ENCODE measurements around the gene MTTP. TPM values are rescaled to one million over a fixed set of nuclear protein-coding genes. Genes with fewer than 3 reads are reported as not detected.

MTTP gene
- total RNA-seq, 4 donors from 2014 or later, result 0.50 to 0.67 TPM; not detected in 2

DNA sequence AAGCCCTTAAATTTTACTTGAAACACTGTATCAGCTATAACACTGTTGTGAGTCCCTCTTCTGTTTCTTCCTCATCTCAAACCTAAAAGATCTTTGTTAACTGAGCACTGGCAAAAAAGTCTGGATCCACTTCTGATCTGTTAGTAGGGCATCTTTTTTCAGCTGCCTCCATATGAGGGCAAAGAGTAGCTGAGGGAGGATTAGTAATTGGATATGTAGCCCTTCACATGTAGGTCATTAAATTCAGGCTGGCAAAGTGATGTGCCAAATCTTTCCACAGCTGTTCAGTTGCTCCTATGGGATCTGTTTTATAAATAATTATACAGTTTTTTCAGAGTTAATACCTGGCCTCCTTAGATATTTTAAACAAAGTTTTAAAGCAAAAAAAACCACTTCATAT lies 9.7 kb upstream of the MTTP start:
- Histone ChIP-seq H3K4me1 (peaks cover 3 to 5% of the 10 kb centered on the region in 2 donors), H3K9me3 (no peaks in the 10 kb centered on the region), H3K4me3 (replicated peaks in 1 of 3) (no peak overlapping the region), H3K36me3 (no peaks in the 10 kb centered on the region), H3K27ac (no peak overlapping the region), H3K27me3 (no peaks in the 10 kb centered on the region)
- TF ChIP-seq, protein P1, sequence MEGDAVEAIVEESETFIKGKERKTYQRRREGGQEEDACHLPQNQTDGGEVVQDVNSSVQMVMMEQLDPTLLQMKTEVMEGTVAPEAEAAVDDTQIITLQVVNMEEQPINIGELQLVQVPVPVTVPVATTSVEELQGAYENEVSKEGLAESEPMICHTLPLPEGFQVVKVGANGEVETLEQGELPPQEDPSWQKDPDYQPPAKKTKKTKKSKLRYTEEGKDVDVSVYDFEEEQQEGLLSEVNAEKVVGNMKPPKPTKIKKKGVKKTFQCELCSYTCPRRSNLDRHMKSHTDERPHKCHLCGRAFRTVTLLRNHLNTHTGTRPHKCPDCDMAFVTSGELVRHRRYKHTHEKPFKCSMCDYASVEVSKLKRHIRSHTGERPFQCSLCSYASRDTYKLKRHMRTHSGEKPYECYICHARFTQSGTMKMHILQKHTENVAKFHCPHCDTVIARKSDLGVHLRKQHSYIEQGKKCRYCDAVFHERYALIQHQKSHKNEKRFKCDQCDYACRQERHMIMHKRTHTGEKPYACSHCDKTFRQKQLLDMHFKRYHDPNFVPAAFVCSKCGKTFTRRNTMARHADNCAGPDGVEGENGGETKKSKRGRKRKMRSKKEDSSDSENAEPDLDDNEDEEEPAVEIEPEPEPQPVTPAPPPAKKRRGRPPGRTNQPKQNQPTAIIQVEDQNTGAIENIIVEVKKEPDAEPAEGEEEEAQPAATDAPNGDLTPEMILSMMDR (IDR thresholded peaks at IDR 0.05), result no peak
- TF ChIP-seq POLR2A (IDR thresholded peaks at IDR 0.05), result no peak
- intact Hi-C loops (cut with DNase I), result loop anchor here (5.0 kb wide), 2 partner anchors 327 to 382 kb away; partner anchors contain the start of genes DNAJB14 and LAMTOR3
- DNase-seq, result no peak

GRCh38 chr4:99571883-99572282 lies 2.7 kb upstream of the MTTP start:
- no peaks in the 10 kb centered on the region for H3K4me1 ChIP-seq
- H3K36me3 ChIP-seq, result no peaks in the 10 kb centered on the region
- DNase-seq, result no peak
- no peak overlapping the region for H3K27ac ChIP-seq
- TF ChIP-seq, protein P1 (IDR thresholded peaks at IDR 0.05), result no peak
- TF ChIP-seq POLR2A (IDR thresholded peaks at IDR 0.05), result no peak
- H3K9me3 ChIP-seq, result no peaks in the 10 kb centered on the region
- WGBS, 2 donors, result 58 to 62% methylated on average over 1 of the region's 1 CpG
- H3K27me3 ChIP-seq, result no peaks in the 10 kb centered on the region
- no peak overlapping the region for H3K4me3 ChIP-seq (replicated peaks in 1 of 3)
- intact Hi-C loops (cut with DNase I), result loop anchor here (10.0 kb wide), 1 partner anchor 233 kb away; no protein-coding TSS in a partner anchor

GRCh38 chr4:99572527-99573240 lies 1.9 kb upstream of the MTTP start:
- Histone ChIP-seq H3K4me3 (replicated peaks in 1 of 3) (no peak overlapping the region), H3K9me3 (no peaks in the 10 kb centered on the region), H3K27me3 (no peaks in the 10 kb centered on the region), H3K36me3 (no peaks in the 10 kb centered on the region), H3K27ac (no peak overlapping the region), H3K4me1 (no peaks in the 10 kb centered on the region)
- intact Hi-C loops (cut with DNase I), result loop anchor here (10.0 kb wide), 1 partner anchor 232 kb away; no protein-coding TSS in a partner anchor
- 77 to 82% methylated on average over 6 of the region's 6 CpGs for WGBS, 2 donors
- DNase-seq, result no peak
- TF ChIP-seq, protein P1 (IDR thresholded peaks at IDR 0.05), result no peak
- TF ChIP-seq POLR2A (IDR thresholded peaks at IDR 0.05), result no peak

DNA sequence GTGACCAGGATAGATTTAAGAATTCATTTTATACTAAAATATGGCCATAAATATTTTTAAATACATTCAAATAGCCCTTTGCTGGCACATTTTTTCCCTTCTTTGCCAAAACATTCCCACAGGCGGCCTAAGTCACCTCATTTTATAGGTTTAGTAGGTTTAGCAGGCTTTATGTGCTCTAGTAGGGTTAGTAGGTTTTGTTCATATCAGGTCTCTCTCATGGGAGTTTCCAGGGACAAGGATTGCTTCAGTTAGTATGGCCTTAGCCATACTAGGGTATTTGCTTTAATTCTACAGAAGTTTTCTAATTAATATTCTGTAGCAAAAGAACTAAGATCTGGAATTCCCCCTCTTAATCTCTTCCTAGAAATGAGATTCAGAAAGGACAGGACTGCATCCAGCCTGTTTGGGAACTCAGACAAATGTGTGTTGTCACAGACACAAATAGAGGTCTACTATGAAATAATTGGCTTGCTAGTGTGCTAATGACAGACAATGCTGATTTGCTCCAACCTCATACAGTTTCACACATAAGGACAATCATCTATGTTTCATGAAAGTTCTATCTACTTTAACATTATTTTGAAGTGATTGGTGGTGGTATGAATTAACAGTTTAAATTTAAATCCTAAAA lies 772 bp upstream of the MTTP start:
- WGBS, 2 donors, result 74 to 86% methylated on average over 1 of the region's 1 CpG
- intact Hi-C loops (cut with DNase I), result loop anchor here (10.0 kb wide), 1 partner anchor 231 kb away; no protein-coding TSS in a partner anchor
- no peak overlapping the region for H3K4me3 ChIP-seq (replicated peaks in 1 of 3)
- H3K4me1 ChIP-seq, result no peaks in the 10 kb centered on the region
- no peaks in the 10 kb centered on the region for H3K36me3 ChIP-seq
- TF ChIP-seq POLR2A (IDR thresholded peaks at IDR 0.05), result no peak
- TF ChIP-seq, protein P1 (IDR thresholded peaks at IDR 0.05), result no peak
- no peak for DNase-seq
- no peaks in the 10 kb centered on the region for H3K27me3 ChIP-seq
- H3K9me3 ChIP-seq, result no peaks in the 10 kb centered on the region
- no peak overlapping the region for H3K27ac ChIP-seq

GRCh38 chr4:99578714-99579113 lies 4.1 kb downstream of the MTTP start:
- Histone ChIP-seq H3K27me3 (no peaks in the 10 kb centered on the region), H3K4me3 (replicated peaks in 1 of 3) (no peak overlapping the region), H3K9me3 (no peaks in the 10 kb centered on the region), H3K36me3 (no peaks in the 10 kb centered on the region), H3K4me1 (no peaks in the 10 kb centered on the region), H3K27ac (no peak overlapping the region)
- no peak for TF ChIP-seq POLR2A (IDR thresholded peaks at IDR 0.05)
- TF ChIP-seq, protein P1 (IDR thresholded peaks at IDR 0.05), result no peak
- 87 to 92% methylated on average over 2 of the region's 2 CpGs for WGBS, 2 donors
- DNase-seq, result no peak
- intact Hi-C loops (cut with DNase I), result loop anchor here (10.0 kb wide), 1 partner anchor 226 kb away; no protein-coding TSS in a partner anchor

All from thyroid gland (tissue), 4 donors.